ENCODE results near the gene RDH5.

Gene RDH5

DNA sequence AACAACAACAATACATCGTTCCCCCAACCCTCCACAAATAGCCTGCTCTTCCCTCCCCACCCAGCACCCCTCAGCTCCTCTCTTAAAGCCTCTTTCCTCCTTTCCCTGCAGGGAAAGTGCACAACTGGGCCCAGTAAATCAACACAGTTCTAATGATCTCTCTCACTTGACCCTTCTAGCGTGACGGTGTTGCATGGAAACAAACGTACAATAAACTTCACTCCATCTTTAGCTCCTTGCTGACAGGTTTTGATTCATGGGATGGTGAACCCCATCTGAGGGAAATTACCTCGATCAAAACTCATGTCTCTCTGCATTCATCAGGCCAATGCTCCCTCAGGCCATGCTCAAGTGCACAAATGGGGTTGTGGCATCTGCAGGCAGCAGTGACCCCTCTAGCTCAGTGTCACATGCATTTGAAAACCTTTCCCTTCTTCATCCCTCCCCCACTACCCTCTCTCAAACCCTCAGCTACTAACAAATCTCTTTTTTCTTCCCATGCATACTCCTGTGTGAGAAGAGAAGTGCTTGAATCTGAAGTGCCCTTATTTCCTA is 45.6 kb downstream of the RDH5 start:
- Histone ChIP-seq H3F3A (ENCODE audit: insufficient read depth) (no peaks in the 10 kb centered on the region), H3K9ac (ENCODE audit: low read length) (no peak overlapping the region), H3K9me2 (replicated peaks; ENCODE audit: insufficient read depth, low read length) (no peaks in the 10 kb centered on the region), H2AFZ (ENCODE audit: low read depth, low read length, severe bottlenecking) (no peak overlapping the region), H3K27ac (ENCODE audit: low read depth, low read length) (no peak overlapping the region), H3K4me3 (ENCODE audit: insufficient read depth, low read length, poor library complexity, severe bottlenecking) (no peak overlapping the region), H3K9me3 (ENCODE audit: insufficient read depth, low read length) (no peaks in the 10 kb centered on the region), H3K79me2 (ENCODE audit: insufficient read depth, low read length) (0 out of 2 replicates have a peak, but pooled peaks cover 2% of the 10 kb centered on the region), H4K20me1 (ENCODE audit: low read depth, low read length) (no peaks in the 10 kb centered on the region), H3K27me3 (ENCODE audit: low read length) (no peaks in the 10 kb centered on the region), H3K36me3 (ENCODE audit: low read length) (peaks cover 5% of the 10 kb centered on the region; the same call in 1 of the 2 replicates), H3K4me2 (ENCODE audit: low read depth, low read length, poor library complexity, severe bottlenecking) (no peak overlapping the region)
- TF ChIP-seq EZH2phosphoT487 (conservative IDR thresholded peaks at IDR 0.05; ENCODE audit: low read length) (no peak), CTCF (IDR thresholded peaks at IDR 0.05; ENCODE audit: insufficient read depth, low read length, poor library complexity, severe bottlenecking) (no peak)

DNA sequence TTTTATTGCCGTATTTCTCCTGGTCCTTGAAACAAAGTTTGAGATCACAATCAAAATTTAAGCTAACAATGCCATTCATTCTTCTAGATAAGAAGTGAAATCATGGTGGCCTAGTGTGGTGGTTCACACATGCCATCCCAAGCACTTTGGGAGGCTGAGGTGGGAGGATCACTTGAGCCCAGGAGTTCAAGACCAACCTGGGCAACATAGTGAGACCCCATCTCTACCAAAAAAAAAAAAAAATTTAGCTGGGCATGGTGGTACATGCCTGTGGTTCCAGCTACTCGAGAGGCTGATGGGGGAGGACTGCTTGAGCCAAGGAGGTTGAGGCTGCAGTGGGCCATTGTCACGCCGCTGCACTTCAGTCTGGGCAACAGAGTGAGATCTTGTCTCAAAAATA is 47.0 kb downstream of the RDH5 start:
- no peaks in the 10 kb centered on the region for H3K9me2 ChIP-seq (replicated peaks; ENCODE audit: insufficient read depth, low read length)
- H3F3A ChIP-seq (ENCODE audit: insufficient read depth): no peaks in the 10 kb centered on the region
- H3K9me3 ChIP-seq (ENCODE audit: insufficient read depth, low read length): no peaks in the 10 kb centered on the region
- H3K27ac ChIP-seq (ENCODE audit: low read depth, low read length): no peak overlapping the region
- H3K9ac ChIP-seq (ENCODE audit: low read length): no peak overlapping the region
- H2AFZ ChIP-seq (ENCODE audit: low read depth, low read length, severe bottlenecking): no peak overlapping the region
- H3K27me3 ChIP-seq (ENCODE audit: low read length): no peaks in the 10 kb centered on the region
- 0 out of 2 replicates have a peak, but pooled peaks cover 2% of the 10 kb centered on the region for H3K79me2 ChIP-seq (ENCODE audit: insufficient read depth, low read length)
- no peak overlapping the region for H3K4me3 ChIP-seq (ENCODE audit: insufficient read depth, low read length, poor library complexity, severe bottlenecking)
- H3K36me3 ChIP-seq (ENCODE audit: low read length): peaks cover 5% of the 10 kb centered on the region; the same call in 1 of the 2 replicates
- H3K4me2 ChIP-seq (ENCODE audit: low read depth, low read length, poor library complexity, severe bottlenecking): no peak overlapping the region
- TF ChIP-seq CTCF (IDR thresholded peaks at IDR 0.05; ENCODE audit: insufficient read depth, low read length, poor library complexity, severe bottlenecking) (no peak), EZH2phosphoT487 (conservative IDR thresholded peaks at IDR 0.05; ENCODE audit: low read length) (no peak)
- H4K20me1 ChIP-seq (ENCODE audit: low read depth, low read length): no peaks in the 10 kb centered on the region

GRCh38 chr12:55771736-55772135 is 51.5 kb downstream of the RDH5 start:
- peaks cover 15% of the 10 kb centered on the region; the same call in 1 of the 2 replicates for H3K36me3 ChIP-seq (ENCODE audit: low read length)
- H4K20me1 ChIP-seq (ENCODE audit: low read depth, low read length): no peaks in the 10 kb centered on the region
- no peaks in the 10 kb centered on the region for H3K27me3 ChIP-seq (ENCODE audit: low read length)

More at GRCh38 chr12:55771736-55772135, 51.5 kb downstream of the RDH5 start:
- no peak overlapping the region for H3K4me2 ChIP-seq (ENCODE audit: low read depth, low read length, poor library complexity, severe bottlenecking)
- H3K9me2 ChIP-seq (replicated peaks; ENCODE audit: insufficient read depth, low read length): no peaks in the 10 kb centered on the region
- H2AFZ ChIP-seq (ENCODE audit: low read depth, low read length, severe bottlenecking): no peak overlapping the region
- no peaks in the 10 kb centered on the region for H3K9me3 ChIP-seq (ENCODE audit: insufficient read depth, low read length)
- H3K4me3 ChIP-seq (ENCODE audit: insufficient read depth, low read length, poor library complexity, severe bottlenecking): no peak overlapping the region
- no peaks in the 10 kb centered on the region for H3F3A ChIP-seq (ENCODE audit: insufficient read depth)
- no peak overlapping the region for H3K9ac ChIP-seq (ENCODE audit: low read length)
- TF ChIP-seq CTCF (IDR thresholded peaks at IDR 0.05; ENCODE audit: insufficient read depth, low read length, poor library complexity, severe bottlenecking) (no peak), EZH2phosphoT487 (conservative IDR thresholded peaks at IDR 0.05; ENCODE audit: low read length) (no peak)
- H3K79me2 ChIP-seq (ENCODE audit: insufficient read depth, low read length): peaks cover 8% of the 10 kb centered on the region; the same call in 1 of the 2 replicates
- H3K27ac ChIP-seq (ENCODE audit: low read depth, low read length): no peak overlapping the region

Measured in SU-DHL-6 (cell line).